NCI-H748 (cell line): ENCODE results near the gene EPHA3.

Experiments used
- DNase-seq: peaks from one replicate; lab custom pipeline; 2025; ENCODE audit not compliant: unreplicated experiment; lab: John Stamatoyannopoulos, UW

EPHA3 gene

DNA sequence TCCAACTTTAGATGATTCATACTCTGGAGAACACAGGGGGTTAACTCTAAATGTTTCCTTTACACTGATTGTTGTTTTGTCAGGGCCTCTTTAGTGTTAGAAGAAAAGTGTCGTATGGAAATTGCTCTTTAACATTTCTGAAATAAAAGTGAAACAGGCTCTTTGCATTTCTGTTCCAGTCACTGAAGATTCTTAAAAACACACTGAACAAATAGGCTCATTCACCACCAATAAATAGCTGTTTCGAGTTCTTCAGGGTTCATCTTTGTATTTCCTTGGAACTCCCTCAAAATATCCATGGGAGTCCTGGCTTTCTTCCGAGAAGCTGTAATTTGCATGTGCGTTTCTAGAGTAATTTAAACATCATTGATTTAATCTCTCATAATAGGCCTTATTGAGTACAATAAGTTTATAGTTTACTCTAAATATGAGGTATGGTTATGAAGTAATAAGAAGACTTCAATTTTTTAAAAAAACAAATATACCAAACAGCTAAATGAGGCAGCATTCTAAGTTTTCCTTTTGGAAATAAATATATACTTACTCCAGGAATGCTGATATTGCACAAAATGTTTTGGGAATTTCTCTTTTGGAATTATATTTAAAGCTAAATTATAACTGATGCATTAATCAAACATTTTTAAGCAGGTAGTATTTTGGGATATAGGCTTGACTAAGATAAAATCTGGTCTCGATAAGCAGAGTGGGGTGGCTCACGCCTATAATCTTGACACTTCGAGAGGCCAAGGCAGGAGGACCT lies 327.4 kb downstream of the EPHA3 start:
- no peak for DNase-seq

DNA sequence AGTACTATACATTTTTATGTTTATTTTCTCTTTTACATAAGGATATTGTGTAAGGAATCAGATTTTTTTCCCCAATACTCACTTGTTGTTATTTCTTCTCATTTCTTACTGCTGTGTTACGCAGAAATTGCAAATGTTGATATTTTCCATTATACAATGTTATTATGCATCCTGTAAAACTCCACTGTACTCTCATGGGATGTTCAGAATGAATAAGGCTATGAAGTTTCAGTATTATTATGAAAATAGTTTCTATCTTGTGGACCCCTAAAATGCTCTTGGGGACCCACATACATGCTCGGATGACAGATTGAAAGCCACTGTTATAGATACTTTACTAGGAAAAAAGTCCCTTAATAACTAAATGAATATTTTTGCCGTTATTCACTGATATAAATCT lies 329.4 kb downstream of the EPHA3 start:
- DNase-seq: no peak

DNA sequence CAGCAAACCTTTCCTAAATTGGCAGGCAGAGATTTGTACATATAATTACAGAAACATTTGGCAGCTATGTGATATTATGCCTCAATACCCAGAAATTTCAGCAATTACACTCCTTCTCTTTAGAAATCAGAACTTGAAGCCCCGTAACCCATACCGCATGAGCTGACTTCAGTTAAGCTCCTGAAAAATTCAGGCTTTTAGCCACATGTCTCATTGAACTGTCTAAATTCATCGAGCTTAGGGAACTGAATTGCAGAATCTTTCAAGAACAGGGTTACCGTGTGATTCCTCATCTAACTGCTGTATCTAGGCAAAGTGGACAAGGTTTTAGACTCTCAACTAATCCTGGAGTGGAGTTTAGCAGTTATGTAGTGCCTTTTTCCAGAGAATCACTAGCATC lies 333.0 kb downstream of the EPHA3 start:
- DNase-seq: no peak

DNA sequence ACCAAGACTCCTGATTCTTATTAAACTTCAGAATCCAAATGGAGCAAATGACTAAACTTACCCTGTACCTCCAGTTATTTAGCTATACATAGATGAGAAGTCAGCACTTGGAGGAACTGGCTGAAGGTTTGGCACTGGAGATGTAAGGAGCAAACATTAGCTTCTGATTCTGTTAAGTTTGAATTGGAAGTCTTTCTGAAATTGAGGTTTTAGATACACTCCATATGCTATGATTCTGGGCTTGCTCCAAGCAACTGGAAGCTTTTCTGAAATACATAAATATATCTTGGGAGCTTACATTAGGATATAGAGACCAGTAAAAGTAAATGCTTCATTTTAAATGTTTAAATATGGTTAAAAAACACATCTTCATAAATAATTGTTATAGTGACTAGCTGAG lies 333.7 kb downstream of the EPHA3 start:
- no peak for DNase-seq

DNA sequence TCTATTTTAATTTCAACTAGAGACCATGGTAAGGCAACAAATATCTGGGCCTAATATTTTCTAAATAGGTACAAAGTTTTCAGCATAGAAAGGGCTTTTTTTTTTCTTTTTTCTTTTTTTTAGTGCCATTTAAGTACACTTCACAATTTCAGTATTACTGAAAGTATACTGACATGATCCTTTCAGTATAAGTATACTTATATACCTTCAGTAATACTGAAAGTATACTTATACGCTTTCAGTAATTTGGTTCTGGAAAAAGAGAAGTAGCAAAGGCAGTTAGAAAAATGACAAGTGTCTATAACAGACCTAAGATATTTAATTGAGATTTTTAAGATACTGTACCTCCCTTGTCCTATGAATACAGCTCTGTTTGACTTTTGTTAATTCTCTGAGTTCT lies 339.2 kb downstream of the EPHA3 start:
- no peak for DNase-seq

DNA sequence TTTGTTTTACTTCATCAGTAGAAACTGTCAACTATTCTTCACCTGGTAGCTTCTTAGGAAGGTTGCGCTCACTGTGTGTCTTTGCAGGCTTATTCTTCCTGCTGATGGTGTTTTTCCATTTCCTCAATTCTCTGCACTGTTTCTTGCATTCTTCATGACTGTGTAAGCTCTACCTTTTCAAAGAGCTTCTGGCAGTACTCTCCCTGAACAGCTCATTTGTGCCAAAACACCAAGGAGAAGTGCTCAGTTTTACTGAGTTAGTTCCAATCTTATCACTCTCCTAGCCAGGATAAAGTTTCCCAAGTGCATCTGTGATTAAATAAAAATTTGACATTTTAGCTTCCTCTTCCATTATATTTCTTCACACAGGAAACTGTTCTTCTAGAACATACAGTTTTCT lies 339.8 kb downstream of the EPHA3 start:
- DNase-seq: no peak

DNA sequence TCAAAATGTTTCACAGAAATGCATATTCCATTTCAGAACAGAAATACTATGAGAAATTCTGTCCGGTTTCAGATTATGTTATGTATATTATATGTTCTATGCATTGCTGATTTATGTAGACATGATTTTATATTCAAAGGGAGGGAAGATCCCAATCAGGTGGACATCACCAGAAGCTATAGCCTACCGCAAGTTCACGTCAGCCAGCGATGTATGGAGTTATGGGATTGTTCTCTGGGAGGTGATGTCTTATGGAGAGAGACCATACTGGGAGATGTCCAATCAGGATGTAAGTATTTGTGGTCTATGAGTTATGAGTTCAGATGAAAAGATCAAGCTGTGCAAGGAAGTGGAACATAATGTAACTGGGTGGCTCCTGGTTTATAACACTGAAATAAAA lies 341.7 kb downstream of the EPHA3 start:
- no peak for DNase-seq

DNA sequence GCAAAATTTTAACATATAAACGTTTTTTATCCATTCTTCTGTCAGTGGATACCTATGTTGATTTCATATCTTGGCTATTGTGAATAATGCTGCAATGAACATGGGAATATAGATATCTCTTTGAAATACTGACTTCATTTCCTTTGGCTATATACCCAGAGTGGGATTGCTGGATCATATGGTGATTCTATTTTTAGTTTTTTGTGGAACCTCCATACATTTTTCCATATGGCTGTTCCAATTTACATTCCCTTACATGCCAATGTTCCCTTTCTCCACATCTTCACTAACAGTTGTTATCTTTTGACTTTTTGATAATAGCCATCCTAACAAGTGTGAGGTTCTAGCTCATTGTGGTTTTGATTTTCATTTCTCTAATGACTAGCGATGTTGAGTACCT lies 344.6 kb downstream of the EPHA3 start:
- no peak for DNase-seq

DNA sequence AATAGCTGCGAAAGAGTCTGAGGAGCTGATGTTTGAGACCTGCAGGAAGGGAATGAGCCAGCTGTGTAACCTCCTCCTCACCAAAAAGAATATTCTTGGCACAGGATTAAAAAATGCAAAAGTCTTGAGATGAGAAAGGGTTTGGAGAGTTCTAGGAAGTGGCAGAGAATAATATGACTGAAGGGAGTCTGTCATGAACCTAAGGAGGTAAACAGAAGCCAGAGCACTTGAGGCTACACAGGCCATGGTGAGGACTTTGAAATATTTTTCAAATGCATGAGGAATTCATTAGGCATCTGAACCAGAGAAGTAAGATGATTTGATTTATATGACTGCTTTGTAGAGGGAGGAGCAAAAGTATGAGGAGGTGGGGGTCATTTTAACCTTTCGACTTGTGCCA lies 347.8 kb downstream of the EPHA3 start:
- no peak for DNase-seq

DNA sequence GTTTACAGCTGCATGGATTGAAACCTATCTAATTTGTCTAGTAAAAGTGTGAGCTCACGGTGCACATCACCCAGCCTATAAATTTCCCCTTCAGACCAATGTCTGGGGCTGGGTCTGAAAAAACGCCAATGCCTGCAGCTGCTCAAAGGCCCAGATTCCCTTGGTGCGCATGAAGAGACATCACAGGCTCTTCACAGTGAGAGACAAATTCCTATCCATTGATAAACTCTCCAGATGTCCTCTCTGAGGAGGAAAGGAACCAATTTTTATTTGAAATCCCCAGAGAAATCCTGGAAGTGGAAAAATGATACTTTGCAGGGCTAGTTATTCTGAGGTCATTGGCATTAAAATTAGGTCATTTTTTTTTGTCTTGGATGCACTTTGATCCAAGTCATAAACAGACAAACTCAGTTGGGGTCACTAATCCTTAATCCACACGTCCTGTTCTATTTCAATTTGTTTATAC lies 360.5 kb downstream of the EPHA3 start:
- DNase-seq: no peak

DNA sequence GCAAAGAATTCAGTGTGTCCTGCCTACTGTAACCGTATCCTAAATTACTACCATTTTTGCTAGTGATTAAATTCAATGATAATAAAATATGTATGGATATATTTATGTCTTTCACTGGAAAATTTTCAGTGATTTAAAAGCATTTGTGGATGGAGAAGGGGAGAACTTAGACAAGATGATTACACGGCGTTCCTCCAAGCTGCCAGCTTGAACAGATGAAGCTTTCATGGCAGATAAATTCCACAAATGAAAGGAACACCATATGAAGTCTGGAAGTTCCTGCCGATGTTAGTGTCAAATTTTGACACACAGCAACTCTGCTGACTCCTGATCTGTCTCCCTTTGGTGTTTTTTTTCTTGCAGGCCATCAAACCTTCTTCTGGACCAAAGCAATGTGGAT lies 364.7 kb downstream of the EPHA3 start:
- no peak for DNase-seq

DNA sequence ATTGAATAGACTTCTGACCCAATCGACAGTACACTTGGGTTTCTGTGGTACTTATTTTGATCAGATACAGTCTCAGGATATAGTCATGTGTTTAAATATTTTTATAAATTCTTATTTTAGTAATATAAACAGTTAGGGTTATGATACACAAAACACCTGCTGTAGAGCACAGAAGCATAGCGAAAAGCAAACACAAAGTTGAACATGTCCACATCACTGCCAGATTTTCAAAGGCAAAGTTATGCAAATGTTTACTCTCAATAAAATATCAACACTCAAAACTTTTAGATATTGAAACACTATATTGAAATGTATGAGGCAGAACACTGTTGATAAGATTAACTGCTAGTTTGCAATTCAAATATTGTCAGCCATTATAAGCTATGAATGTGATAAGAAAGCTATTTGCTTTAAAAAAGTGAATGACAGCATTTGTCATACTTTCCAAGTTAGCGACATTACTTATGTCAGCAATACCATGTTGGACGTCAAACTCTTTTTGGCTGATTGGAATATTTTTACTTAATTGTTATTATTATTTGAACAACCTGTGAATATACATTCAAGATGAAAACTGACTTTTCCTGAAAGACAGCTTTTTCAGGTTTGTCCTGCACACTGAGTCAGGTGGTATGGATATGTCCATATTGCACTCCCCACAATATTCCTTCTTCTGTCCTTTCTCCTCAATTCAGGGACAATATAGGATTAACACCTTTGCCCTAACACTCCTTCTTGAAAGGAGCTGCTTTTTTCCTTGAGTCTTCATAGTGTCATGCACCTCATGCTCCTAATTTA lies 367.1 kb downstream of the EPHA3 start:
- DNase-seq: peak; percentile 40

DNA sequence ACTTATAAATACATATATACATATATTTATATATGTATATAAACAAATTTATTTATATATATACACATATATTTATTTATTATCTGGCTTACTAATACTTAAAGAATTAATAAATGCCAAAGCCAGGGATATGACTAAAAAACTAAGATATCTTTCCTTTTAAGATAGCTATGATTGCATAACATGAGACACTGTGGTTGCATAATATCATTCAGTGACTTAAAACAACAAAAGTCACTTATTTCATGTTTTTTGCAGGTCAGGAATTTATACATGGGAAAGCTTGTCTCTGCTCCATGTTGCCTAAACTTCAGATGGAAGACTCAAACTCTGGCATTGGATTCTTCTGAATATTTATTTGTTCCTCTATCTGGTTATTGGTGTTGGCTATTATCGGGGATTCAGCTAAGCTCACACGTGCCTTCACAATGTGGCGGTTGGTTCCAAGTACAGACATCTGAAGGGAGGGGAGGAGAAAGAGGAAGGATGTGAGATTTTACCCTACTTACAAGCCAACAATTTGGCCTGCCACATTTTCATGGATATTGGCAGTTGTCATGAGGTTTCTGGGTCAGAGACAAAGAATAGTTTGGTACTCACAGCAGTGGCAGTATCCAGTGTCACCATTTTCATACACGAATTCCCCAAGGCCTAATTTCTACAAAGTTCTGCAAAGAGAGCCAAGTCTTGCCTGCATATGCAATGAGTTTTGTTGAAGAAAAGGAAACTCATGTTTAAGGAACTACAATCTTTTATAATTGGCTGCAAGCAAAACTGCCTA lies 381.6 kb downstream of the EPHA3 start:
- no peak for DNase-seq

DNA sequence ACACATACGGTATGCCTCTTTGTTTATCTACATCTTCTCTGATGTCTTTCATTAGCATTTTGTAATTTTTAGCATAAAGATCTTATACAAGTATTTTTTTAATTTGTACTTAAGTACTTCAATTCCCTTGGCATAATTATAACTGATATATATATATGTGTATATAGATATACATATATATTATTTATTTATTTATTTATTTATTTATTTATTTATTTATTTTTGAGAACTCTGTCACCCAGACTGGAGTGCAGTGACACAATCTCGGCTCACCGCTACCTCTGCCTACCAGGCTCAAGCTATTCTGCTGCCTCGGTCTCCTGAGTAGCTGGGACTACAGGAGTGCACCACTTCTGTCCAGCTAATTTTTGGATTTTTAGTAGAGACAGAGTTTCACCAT lies 382.7 kb downstream of the EPHA3 start:
- no peak for DNase-seq

DNA sequence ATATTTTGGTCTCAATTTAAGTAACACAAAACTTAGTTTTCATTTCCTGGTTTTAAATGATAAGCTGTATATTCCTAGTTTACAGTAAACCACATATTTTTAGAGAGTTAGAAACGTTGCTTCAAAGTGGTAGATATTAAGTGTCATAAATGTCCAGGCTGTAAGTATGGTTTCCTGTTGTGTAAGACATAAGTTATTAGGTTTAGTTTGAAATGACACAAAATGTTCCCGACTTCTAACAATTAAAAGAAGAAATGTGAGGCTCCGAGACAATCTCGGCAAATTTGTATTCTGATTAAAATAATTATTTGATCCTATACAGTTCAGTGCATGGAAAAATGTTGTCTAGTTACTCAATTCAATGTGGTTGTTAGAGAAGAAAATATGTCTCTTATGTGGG lies 387.3 kb downstream of the EPHA3 start:
- DNase-seq: no peak

DNA sequence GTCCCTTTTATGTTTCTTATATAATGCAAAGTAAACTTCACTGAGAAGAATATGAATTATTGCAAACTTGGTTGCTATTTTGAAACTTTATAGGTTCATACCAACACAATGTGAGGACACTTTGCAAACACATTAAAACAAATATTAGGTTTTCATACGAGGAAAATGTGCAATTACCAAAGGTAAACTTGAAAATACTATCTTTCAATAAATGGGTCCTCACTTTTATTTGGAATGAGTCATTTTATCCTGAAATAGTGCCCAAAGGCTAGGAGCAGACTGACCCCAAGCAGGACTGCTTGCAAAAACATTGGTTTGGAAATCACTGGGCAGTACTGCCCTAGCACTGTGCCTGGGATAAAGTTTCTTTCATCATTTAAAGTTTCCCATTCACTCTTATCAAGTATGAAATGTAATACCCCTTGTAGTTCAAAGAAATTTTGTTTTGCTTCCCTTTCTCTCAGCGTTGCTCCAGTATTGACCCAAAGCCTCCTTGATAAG lies 396.5 kb downstream of the EPHA3 start:
- no peak for DNase-seq

DNA sequence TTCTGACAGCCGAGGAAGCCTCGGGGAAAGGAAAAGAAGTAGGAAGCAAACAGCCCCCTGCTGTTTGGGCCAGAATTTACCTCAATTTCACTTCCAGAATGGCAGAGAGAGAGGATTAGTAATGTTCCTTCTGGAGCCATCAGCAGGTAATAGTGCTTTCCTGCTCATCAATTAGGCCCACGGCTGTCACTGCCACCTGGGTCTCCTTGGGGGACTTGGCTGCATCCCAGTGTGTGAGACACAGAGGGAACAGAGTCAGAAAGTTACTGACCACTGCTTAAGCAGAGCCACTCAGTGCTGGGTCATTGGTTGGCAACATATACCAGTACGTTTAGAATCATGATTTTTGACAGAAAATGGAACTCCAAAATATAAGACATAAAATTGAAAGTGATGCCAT lies 397.0 kb downstream of the EPHA3 start:
- DNase-seq: no peak

DNA sequence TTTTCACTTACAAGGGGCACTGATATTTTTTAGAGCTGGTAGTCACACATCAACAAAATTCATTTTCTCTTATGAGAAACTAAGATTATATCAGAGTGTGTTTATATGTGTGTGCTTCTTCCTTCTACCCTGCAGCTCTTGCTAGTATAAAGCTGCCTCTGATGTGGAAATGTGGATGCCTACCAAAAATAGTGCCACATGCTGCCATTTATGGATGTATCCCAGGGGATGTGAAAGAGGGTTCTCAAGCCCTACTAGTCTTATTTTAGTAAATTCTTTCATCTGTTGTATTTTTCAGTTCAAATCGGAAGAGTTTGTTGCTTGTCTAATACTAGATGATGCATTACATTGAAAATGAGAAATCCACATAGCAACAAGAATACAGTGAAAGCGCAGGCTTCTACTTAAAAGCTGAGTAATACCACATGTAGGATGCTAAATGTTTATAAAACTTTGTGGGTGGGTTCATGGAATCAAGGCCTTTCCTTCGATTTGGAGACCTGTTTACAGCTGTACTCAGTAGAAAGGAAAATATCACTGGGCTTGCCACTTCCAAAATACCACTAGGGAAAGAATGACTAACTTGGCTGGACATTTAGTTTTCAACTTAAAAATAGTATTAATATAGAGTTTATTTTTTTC lies 399.2 kb downstream of the EPHA3 start:
- DNase-seq: no peak

DNA sequence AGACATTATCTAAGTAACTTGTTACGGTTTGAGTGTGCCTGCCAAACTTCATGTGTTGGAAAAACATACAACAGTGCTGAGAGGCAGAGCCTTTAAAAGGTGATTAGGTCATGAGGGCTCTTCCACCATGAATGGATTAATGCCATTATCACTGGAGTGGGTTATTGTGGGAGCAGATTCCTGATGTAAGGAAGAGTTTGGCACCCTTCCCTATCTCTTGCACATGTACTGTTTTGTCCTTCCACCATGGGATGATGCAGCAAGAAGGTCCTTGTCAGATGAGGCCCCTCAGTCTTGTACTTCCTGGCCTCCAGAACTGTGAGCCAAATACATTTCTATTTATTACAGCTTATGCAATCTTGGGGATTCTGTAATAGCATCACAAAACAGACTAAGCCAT lies 413.9 kb downstream of the EPHA3 start:
- DNase-seq: no peak

DNA sequence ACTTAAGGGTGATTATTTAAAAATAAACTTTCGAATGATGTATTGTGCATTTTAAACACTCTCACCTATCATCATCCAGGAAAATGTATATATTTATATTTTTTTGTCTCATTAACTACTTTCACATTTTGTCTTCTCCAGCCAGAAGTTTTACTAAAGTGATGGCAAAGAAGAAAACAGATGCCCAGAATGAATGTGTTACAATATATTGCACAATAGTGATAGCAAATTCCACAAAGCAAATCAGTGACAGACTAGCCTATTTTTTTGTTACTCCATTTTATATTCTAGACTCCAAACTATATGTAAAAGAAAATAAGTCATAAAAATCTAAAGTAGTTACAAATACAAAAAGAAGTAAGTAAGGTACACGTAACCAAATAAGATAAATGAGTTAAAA lies 414.7 kb downstream of the EPHA3 start:
- DNase-seq: no peak

DNA sequence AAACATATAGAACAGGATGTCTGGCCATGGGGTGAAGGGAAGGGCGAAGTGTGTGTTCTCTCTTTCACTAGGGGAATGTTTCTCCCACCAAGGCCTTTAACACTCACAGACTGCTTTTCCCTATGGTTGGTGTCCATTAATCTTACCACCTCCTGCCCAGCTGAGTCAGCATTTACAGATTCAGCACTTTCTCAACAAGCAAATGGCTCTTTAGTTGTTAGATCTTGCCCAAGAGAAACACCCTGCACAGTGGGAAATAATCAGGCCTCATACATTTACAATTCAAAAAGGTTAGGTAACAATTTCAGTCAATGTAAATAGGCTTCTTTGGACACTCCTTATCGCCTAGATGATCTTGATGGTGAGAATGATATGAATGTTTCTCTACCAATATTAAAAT lies 418.2 kb downstream of the EPHA3 start:
- no peak for DNase-seq
